GM12878 (cell line): ENCODE data around the gene SLC25A29. TPM values are rescaled to one million over a fixed set of nuclear protein-coding genes. Genes with fewer than 3 reads are reported as not detected.

Experiments
- ATAC-seq: fragments of 200-7000 bp; cut with Tn5 transposase; 3 replicates; pipeline ENCODE4 v1.9.1; 2020; ENCODE audit warnings: mild to moderate bottlenecking, moderate library complexity
- BruUV-seq: library from RNA; stranded (reverse); fragments of 400-500 nt; replicated peaks from 2 replicates; lab custom pipeline; 2021; lab: Mats Ljungman, UMichigan
- CTCF ChIA-PET: fragments of 300-600 bp; sonication (Branson Sonifier 250); formaldehyde crosslinking; extraction: SDS; loops from one replicate; lab custom pipeline; 2021; ENCODE audit warnings: inconsistent platforms; lab: Yijun Ruan, JAX
- POLR2A ChIA-PET: fragments of 350-600 bp; formaldehyde crosslinking; extraction: SDS; loops from one replicate; lab custom pipeline; 2021; ENCODE audit warnings: inconsistent platforms; lab: Charles Lee
- RAD21 ChIA-PET: fragments of 300-600 bp; sonication (Branson Sonifier 250); formaldehyde crosslinking; loops from one replicate; lab custom pipeline; 2023; ENCODE audit warnings: antibody characterized with exemption; ENCODE audit not compliant: unreplicated experiment; lab: Charles Lee
- SMC1A ChIA-PET: fragments of 300-600 bp; sonication (Branson Sonifier 250); formaldehyde crosslinking; loops from one replicate; lab custom pipeline; 2023; ENCODE audit not compliant: unreplicated experiment, uncharacterized antibody; lab: Charles Lee
- DNase-seq: peaks from one replicate; pipeline ENCODE4 v3.0.0-alpha.2; 2011; ENCODE audit warnings: low read depth, low spot score
- FAIRE-seq: peaks from 3 replicates; lab custom pipeline; 2011; peaks lifted over from hg19 to GRCh38; lab: Jason Lieb, UNC
- H2AFZ ChIP-seq: 2 replicates; pipeline ENCODE4 v1.6.0; 2011; ENCODE audit warnings: low read depth, low read length, control low read depth; ENCODE audit not compliant: control insufficient read depth
- H3K27ac ChIP-seq: 2 replicates; pipeline ENCODE4 v1.5.1; 2011; ENCODE audit warnings: control low read depth; ENCODE audit not compliant: control insufficient read depth, insufficient read depth
- H3K27me3 ChIP-seq, 2 experiments: replicated peaks in 1 of 2; 2 replicates each; pipeline versions ENCODE4 v1.6.0 to v1.6.1; 2011; ENCODE audit warnings: low read length in 1 of 2; ENCODE audit not compliant: control insufficient read depth in 2 of 2, insufficient read depth in 2 of 2
- H3K36me3 ChIP-seq, 2 experiments: 2 replicates each; pipeline ENCODE4 v1.5.1; 2011; ENCODE audit warnings: low read length in 1 of 2; ENCODE audit not compliant: control insufficient read depth in 2 of 2, insufficient read depth in 2 of 2
- H3K4me1 ChIP-seq: 2 replicates; pipeline ENCODE4 v1.6.1; 2011; ENCODE audit warnings: mild to moderate bottlenecking, low read length, moderate library complexity, mixed read lengths; ENCODE audit not compliant: control insufficient read depth, insufficient read depth
- H3K4me2 ChIP-seq: 2 replicates; pipeline ENCODE4 v1.6.0; 2011; ENCODE audit warnings: control low read depth; ENCODE audit not compliant: control insufficient read depth, insufficient read depth
- H3K4me3 ChIP-seq: fragments of 200-600 bp; sonication (generic); 2 replicates; pipeline ENCODE4 v1.5.1; 2016
- H3K79me2 ChIP-seq: 2 replicates; pipeline ENCODE4 v1.6.0; 2011; ENCODE audit warnings: low read length; ENCODE audit not compliant: control insufficient read depth, insufficient read depth
- H3K9ac ChIP-seq: 2 replicates; pipeline ENCODE4 v1.8.0; 2011; ENCODE audit warnings: low read length, control low read depth, mixed read lengths; ENCODE audit not compliant: control insufficient read depth, insufficient read depth
- H3K9me3 ChIP-seq: replicated peaks from 3 replicates; pipeline ENCODE4 v1.5.1; 2011; ENCODE audit warnings: mild to moderate bottlenecking, low read length; ENCODE audit not compliant: control insufficient read depth, insufficient read depth
- H4K20me1 ChIP-seq: 2 replicates; pipeline ENCODE4 v1.6.0; 2011; ENCODE audit not compliant: control insufficient read depth, insufficient read depth
- USF1 ChIP-seq: IDR thresholded peaks from 2 replicates; pipeline ENCODE4 v1.6.1; 2011; ENCODE audit warnings: borderline replicate concordance, low read depth, mild to moderate bottlenecking, moderate library complexity, mixed read lengths, low read length; ENCODE audit not compliant: insufficient read depth; ENCODE audit errors: extremely low read length
- WGBS: methylation state at CpG from one replicate; pipeline ENCODE4 v1.1.6; 2016; ENCODE audit warnings: low lambda C conversion rate; ENCODE audit not compliant: insufficient replicate concordance, insufficient coverage; ENCODE audit errors: missing lambda C conversion rate; 5-methylcytosine and 5-hydroxymethylcytosine counted together
- in situ Hi-C: fragments of 300-500 bp; cut with MboI; formaldehyde crosslinking; loops from 9 replicates; pipeline ENCODE4 v1.14.3; 2018; ENCODE audit warnings: mixed read lengths
- intact Hi-C: fragments of 100-400 bp; cut with micrococcal nuclease; formaldehyde crosslinking; loops from one replicate; pipeline ENCODE4 v1.14.2; 2022; ENCODE audit not compliant: unreplicated experiment
- polyA plus RNA-seq, 11 experiments: library from polyadenylated mRNA; depleted of rRNA in 4 of 11; unstranded in 6 of 11; stranded (reverse) in 5 of 11; fragments of >200 nt; fragmentation: Nextera tagmentation in 4 of 11; fragmentation: Illumina TruSeq in 1 of 11; extraction: Ambion mirVana in 4 of 11; extraction: Trizol in 1 of 11; gene quantifications; 1 replicate in 1 of 11; 2 replicates in 10 of 11; pipeline versions ENCODE4 v1.2.1 to v1.2.3, GENCODE V29; 2011 to 2016; ENCODE audit warnings: inconsistent platforms in 2 of 11, missing spikeins in 2 of 11, low read depth in 1 of 11
- total RNA-seq, 4 experiments: library from RNA; depleted of rRNA in 3 of 4; stranded (reverse); fragments of >200 nt in 3 of 4; fragmentation: Illumina TruSeq in 1 of 4; extraction: Trizol in 1 of 4; gene quantifications; 2 replicates each; pipeline versions ENCODE4 v1.2.1 to v1.2.3, GENCODE V29; 2013 to 2021
- TF ChIP-seq, protein P1 (sequence below): fragments of 450-650 bp; IDR thresholded peaks from 2 replicates; pipeline ENCODE4 v1.6.1; 2017; ENCODE audit warnings: low read depth, mild to moderate bottlenecking, moderate library complexity

SLC25A29 gene
- total and polyA plus RNA-seq, 10 of the 15 experiments (the other 5 are each of a cell fraction or from before 2014, with no cell fraction given), result 0.42 to 13.3 (median 4.0) TPM; not detected in 1

GRCh38 chr14:100322138-100322957 lies 16.1 kb upstream of the SLC25A29 start:
- H3K4me1 ChIP-seq, result peaks cover 10% of the 10 kb centered on the region
- FAIRE-seq (no peak), ATAC-seq (no peak), DNase-seq (no peak)
- CTCF ChIA-PET, result no interaction called here
- TF ChIP-seq, protein P1, sequence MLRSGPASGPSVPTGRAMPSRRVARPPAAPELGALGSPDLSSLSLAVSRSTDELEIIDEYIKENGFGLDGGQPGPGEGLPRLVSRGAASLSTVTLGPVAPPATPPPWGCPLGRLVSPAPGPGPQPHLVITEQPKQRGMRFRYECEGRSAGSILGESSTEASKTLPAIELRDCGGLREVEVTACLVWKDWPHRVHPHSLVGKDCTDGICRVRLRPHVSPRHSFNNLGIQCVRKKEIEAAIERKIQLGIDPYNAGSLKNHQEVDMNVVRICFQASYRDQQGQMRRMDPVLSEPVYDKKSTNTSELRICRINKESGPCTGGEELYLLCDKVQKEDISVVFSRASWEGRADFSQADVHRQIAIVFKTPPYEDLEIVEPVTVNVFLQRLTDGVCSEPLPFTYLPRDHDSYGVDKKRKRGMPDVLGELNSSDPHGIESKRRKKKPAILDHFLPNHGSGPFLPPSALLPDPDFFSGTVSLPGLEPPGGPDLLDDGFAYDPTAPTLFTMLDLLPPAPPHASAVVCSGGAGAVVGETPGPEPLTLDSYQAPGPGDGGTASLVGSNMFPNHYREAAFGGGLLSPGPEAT, result no peak
- TF ChIP-seq USF1, result peak; percentile 15
- TF ChIP-seq, all 136 proteins: peak for 1
- H3K9me3 ChIP-seq, result no peaks in the 10 kb centered on the region
- H3K4me3 ChIP-seq, result no peak overlapping the region
- no peaks in the 10 kb centered on the region for H4K20me1 ChIP-seq
- intact Hi-C loops, result no loop called here
- H3K36me3 ChIP-seq, result no peaks in the 10 kb centered on the region
- no peak overlapping the region for H3K9ac ChIP-seq
- H3K27ac ChIP-seq, result no peak overlapping the region
- SMC1A ChIA-PET, result no interaction called here
- no peak overlapping the region for H3K4me2 ChIP-seq
- RAD21 ChIA-PET, result no interaction called here
- H3K79me2 ChIP-seq, result no peaks in the 10 kb centered on the region
- no TSS peak for BruUV-seq
- in situ Hi-C loops, result no loop called here
- H3K27me3 ChIP-seq, result no peaks in the 10 kb centered on the region
- POLR2A ChIA-PET, result no interaction called here
- WGBS, result 50% methylated on average over 15 of the region's 15 CpGs
- H2AFZ ChIP-seq, result no peak overlapping the region
